T-helper 2 cell treated with Interferon-gamma antibody and Interleukin-4, amounts not matched to agents 5 μg/mL and 100 μg/mL, for 36 hours (primary cell): ENCODE data around the gene AP1M1.
"Not testable (repeated sequence)": the region's sequence is repeated elsewhere in the genome, so short reads cannot be mapped to it uniquely, and the experiment has no call there.

Source experiments
- DNase-seq: peaks from one replicate; pipeline ENCODE4 v3.0.0; 2021; ENCODE audit warnings: low spot score
- H3K27ac Mint-ChIP-seq: one replicate; pipeline ENCODE4 v1.8.0; 2021; ENCODE audit warnings: mild to moderate bottlenecking, mixed read lengths
- H3K27me3 Mint-ChIP-seq: one replicate; pipeline ENCODE4 v1.8.0; 2021; ENCODE audit warnings: low read depth, mixed read lengths
- H3K36me3 Mint-ChIP-seq: one replicate; pipeline ENCODE4 v1.8.0; 2021; ENCODE audit warnings: low read depth, mixed read lengths
- H3K4me1 Mint-ChIP-seq: one replicate; pipeline ENCODE4 v1.8.0; 2021; ENCODE audit warnings: low read depth, mixed read lengths
- H3K4me3 Mint-ChIP-seq: one replicate; pipeline ENCODE4 v1.8.0; 2022; ENCODE audit warnings: mild to moderate bottlenecking, moderate library complexity, mixed read lengths
- H3K9me3 Mint-ChIP-seq: one replicate; pipeline ENCODE4 v1.8.0; 2021; ENCODE audit warnings: mixed read lengths

Gene AP1M1

GRCh38 chr19:16263141-16263761 is 65.5 kb downstream of the AP1M1 start:
- peaks cover 8% of the 10 kb centered on the region for H3K36me3 Mint-ChIP-seq
- H3K27ac Mint-ChIP-seq, result no peak overlapping the region
- DNase-seq, result no peak
- peaks cover 60% of the 10 kb centered on the region for H3K4me1 Mint-ChIP-seq
- H3K4me3 Mint-ChIP-seq, result no peak overlapping the region
- peaks cover 18% of the 10 kb centered on the region for H3K27me3 Mint-ChIP-seq
- no peaks in the 10 kb centered on the region for H3K9me3 Mint-ChIP-seq

GRCh38 chr19:16265205-16265604 is 67.5 kb downstream of the AP1M1 start:
- Mint-ChIP-seq H3K27ac (peak overlapping the region; percentile 75), H3K27me3 (peaks cover 29% of the 10 kb centered on the region), H3K4me1 (peaks cover 60% of the 10 kb centered on the region), H3K4me3 (no peak overlapping the region), H3K36me3 (peaks cover 8% of the 10 kb centered on the region), H3K9me3 (no peaks in the 10 kb centered on the region)
- no peak for DNase-seq

DNA sequence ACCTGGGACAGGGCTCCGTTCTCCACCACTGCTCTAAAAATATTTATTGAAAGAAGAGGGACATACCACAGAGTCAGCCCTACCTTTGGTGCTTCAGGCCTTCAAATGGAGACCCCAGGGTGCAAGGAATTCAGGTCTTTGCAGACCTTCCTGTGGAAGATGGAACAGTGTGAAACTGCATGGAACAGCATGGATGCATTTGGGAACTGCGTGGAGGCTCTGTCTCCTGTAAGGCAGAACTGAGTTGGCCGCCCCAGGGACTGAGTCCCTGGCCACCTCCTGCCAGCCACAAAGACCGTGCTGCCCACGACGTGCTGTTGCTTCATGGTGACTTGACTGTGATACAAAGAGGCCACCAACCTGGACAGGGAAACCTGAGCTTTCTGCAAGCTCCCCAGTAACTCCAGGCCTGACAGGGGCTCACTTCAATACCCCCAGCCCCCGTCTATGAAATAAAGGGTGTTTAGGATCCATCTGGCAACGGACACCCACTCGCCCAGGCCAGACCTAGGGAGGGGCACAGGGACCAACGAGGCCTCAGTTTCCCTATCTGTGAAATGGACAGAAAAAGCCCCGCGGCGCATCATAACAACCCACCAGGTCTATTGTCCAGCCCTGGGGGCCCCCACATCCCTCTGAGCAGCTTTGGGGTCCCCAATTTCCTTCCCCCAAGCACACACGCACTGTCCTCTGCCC is 68.3 kb downstream of the AP1M1 start:
- Mint-ChIP-seq H3K36me3 (peaks cover 8% of the 10 kb centered on the region), H3K27ac (peak overlapping the region; percentile 68), H3K4me1 (peaks cover 57% of the 10 kb centered on the region), H3K27me3 (peaks cover 31% of the 10 kb centered on the region), H3K9me3 (no peaks in the 10 kb centered on the region), H3K4me3 (peak overlapping the region; percentile 48)
- no peak for DNase-seq

GRCh38 chr19:16266586-16266942 is 68.9 kb downstream of the AP1M1 start:
- H3K4me3 Mint-ChIP-seq, result peak overlapping the region; percentile 48
- no peaks in the 10 kb centered on the region for H3K9me3 Mint-ChIP-seq
- DNase-seq, result peak; percentile 68
- H3K36me3 Mint-ChIP-seq, result peaks cover 8% of the 10 kb centered on the region
- H3K27me3 Mint-ChIP-seq, result peaks cover 29% of the 10 kb centered on the region
- peaks cover 52% of the 10 kb centered on the region for H3K4me1 Mint-ChIP-seq
- peak overlapping the region; percentile 68 for H3K27ac Mint-ChIP-seq

DNA sequence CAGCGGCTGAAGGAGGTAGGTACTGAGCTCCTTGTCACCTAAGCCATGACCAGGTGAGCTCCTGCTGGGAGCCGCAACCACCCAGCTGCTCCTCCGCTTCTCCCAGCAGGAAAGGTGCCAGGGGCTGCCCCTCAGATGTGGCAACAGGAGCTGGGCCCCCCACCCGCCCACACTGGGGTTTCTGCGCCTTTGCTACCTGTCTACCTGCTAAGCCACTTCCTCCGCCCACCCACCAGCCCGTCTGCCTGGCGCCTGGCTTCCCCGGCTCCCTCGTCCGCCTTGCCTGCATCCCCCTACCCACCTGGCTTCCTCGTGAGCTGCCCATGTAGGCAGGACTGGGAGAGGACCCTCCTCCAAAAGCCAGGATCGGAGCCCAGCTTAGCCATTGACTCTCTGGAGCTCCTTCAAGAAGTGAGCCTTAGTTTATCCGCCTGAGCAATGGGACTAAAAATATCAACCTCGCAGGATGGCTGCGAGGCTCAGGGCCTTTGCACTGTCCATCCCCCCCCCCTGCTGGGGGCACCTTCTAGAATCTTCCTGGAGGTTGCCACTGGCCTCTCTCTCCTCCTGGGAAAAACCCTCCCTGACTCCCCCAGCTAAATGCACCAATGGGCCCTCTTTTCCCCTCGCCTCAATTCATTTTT is 71.1 kb downstream of the AP1M1 start:
- no peak for DNase-seq
- Mint-ChIP-seq H3K4me3 (no peak overlapping the region), H3K27ac (no peak overlapping the region), H3K4me1 (peaks cover 42% of the 10 kb centered on the region), H3K27me3 (peaks cover 32% of the 10 kb centered on the region), H3K36me3 (peaks cover 8% of the 10 kb centered on the region), H3K9me3 (no peaks in the 10 kb centered on the region)

DNA sequence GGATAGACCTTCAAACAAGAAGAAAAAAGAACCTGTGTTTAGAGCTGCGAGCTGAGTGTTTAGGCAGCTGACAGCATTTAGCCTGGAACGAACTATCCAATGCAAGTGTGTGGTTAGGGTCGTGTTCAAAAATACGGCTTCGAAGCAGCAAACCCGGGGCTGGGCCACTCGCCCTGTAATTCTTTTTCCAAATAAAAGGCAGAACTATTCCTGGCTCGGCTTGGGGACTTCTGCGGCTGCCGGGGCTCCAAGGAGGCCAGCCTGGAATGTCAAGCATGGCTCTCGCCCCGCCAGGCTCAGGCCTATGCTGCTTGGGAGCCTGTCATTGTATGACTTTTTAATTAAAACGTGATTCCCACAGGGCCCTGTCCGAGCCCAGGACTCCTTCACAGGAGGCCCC is 75.2 kb downstream of the AP1M1 start:
- DNase-seq, result no peak
- Mint-ChIP-seq H3K4me3 (no peak overlapping the region), H3K9me3 (no peaks in the 10 kb centered on the region), H3K27ac (no peak overlapping the region), H3K27me3 (peaks cover 36% of the 10 kb centered on the region), H3K36me3 (no peaks in the 10 kb centered on the region), H3K4me1 (peaks cover 18% of the 10 kb centered on the region)

GRCh38 chr19:16274447-16274846 is 76.7 kb downstream of the AP1M1 start:
- H3K27ac Mint-ChIP-seq, result no peak overlapping the region
- no peak for DNase-seq
- no peaks in the 10 kb centered on the region for H3K36me3 Mint-ChIP-seq
- no peak overlapping the region for H3K4me3 Mint-ChIP-seq
- peaks cover 34% of the 10 kb centered on the region for H3K27me3 Mint-ChIP-seq
- H3K4me1 Mint-ChIP-seq, result peaks cover 12% of the 10 kb centered on the region
- no peaks in the 10 kb centered on the region for H3K9me3 Mint-ChIP-seq

DNA sequence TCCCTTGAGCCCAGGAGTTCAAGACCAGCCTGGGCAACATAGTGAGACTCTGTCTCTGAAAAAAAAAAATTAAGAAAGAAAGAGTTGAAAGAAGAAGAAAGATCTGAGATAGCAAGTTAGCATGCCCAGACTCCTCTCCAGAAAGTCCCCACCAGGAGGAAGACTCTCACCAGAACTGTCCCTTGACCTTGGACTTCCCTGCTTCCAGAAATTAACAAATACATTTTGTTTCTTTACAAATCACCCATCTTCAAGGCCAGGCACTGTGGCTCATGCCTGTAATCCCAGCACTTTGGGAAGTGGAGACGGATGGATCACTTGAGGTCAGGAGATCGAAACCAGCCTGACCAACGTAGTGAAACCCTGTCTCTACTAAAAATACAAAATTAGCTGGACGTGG is 82.6 kb downstream of the AP1M1 start:
- H3K27ac Mint-ChIP-seq, result no peak overlapping the region
- H3K4me1 Mint-ChIP-seq, result peaks cover 22% of the 10 kb centered on the region
- no peak for DNase-seq
- H3K36me3 Mint-ChIP-seq, result no peaks in the 10 kb centered on the region
- no peak overlapping the region for H3K4me3 Mint-ChIP-seq
- H3K27me3 Mint-ChIP-seq, result peaks cover 48% of the 10 kb centered on the region
- H3K9me3 Mint-ChIP-seq, result no peaks in the 10 kb centered on the region

GRCh38 chr19:16281743-16282142 is 84.0 kb downstream of the AP1M1 start:
- peaks cover 47% of the 10 kb centered on the region for H3K27me3 Mint-ChIP-seq
- H3K36me3 Mint-ChIP-seq, result no peaks in the 10 kb centered on the region
- no peak for DNase-seq
- H3K27ac Mint-ChIP-seq, result no peak overlapping the region
- no peak overlapping the region for H3K4me3 Mint-ChIP-seq
- H3K4me1 Mint-ChIP-seq, result peaks cover 27% of the 10 kb centered on the region
- H3K9me3 Mint-ChIP-seq, result no peaks in the 10 kb centered on the region

DNA sequence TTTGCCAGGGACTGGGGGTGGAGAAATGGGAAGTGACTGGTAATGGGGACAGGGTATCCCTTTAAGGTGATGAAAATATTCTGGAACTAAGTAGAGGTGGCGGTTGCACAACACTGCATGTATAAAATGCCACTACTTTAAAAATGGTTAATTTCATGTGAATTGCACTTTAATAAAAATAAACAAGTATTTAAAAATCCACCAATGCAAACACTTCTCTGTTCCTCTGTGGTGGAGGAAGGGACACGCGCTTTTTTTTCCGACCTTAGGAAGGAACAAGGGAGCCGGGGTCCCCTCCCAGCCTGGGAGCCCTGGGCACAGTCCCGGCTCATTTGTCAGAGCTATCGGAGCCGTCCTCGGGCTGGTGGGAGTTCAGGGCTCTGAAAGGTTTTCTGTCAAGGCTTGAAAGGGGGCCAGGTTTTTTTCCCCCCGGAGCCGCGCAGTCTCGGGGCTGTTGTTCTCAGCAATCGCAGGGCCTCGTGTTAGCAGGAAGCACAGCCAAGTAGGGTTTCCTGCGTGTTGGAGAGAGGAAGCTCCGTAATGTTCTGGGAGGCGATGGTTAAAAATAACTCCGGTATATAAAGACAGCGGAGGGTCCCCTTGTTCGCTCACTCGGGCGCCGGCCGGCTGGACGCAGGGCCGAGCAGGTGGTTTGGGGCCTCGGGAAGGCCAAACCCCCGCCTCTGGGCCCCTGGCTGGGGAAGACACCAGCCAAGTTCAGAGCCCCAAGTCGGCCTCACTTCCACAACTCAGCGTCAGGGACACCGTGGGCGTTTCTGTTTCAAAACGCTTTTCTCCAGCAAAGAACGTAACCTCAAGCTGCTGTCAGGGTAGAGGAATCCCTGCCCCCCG is 85.7 kb downstream of the AP1M1 start:
- peak; percentile 76 for DNase-seq
- Mint-ChIP-seq H3K36me3 (no peaks in the 10 kb centered on the region), H3K9me3 (no peaks in the 10 kb centered on the region), H3K27me3 (peaks cover 52% of the 10 kb centered on the region), H3K27ac (peak overlapping the region; percentile 78), H3K4me1 (peaks cover 30% of the 10 kb centered on the region), H3K4me3 (peak overlapping the region; percentile 73)

DNA sequence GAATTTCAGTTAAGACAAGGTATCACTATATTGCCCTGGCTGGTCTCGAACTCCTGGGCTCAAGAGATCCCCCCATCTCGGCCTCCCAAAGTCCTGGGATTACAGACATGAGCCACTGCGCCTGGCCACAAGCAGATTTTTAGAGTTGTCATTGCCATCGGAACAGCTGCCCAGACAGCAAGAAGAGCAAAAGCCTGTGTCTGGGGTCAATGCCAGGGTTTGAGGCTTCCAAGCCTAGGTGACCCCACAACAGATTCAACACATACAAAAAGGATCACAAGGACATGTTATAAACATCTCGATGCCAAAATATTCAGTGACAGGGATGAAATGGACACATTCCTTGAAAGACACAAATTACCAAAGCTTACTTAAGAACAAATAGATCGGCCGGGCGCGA is 86.8 kb downstream of the AP1M1 start:
- H3K4me3 Mint-ChIP-seq, result no peak overlapping the region
- peaks cover 29% of the 10 kb centered on the region for H3K4me1 Mint-ChIP-seq

GRCh38 chr19:16285079-16285478 is 87.4 kb downstream of the AP1M1 start:
- H3K4me3 Mint-ChIP-seq, H3K9me3 Mint-ChIP-seq, DNase-seq, H3K36me3 Mint-ChIP-seq, H3K27ac Mint-ChIP-seq: not testable (repeated sequence)
- peaks cover 30% of the 10 kb centered on the region for H3K4me1 Mint-ChIP-seq
- peaks cover 47% of the 10 kb centered on the region for H3K27me3 Mint-ChIP-seq

More for the DNA sequence above, 86.8 kb downstream of the AP1M1 start:
- Mint-ChIP-seq H3K9me3 (peaks cover 2% of the 10 kb centered on the region), H3K36me3 (peaks cover under 1% of the 10 kb centered on the region), H3K27me3 (peaks cover 49% of the 10 kb centered on the region), H3K27ac (no peak overlapping the region)
- DNase-seq, result no peak

DNA sequence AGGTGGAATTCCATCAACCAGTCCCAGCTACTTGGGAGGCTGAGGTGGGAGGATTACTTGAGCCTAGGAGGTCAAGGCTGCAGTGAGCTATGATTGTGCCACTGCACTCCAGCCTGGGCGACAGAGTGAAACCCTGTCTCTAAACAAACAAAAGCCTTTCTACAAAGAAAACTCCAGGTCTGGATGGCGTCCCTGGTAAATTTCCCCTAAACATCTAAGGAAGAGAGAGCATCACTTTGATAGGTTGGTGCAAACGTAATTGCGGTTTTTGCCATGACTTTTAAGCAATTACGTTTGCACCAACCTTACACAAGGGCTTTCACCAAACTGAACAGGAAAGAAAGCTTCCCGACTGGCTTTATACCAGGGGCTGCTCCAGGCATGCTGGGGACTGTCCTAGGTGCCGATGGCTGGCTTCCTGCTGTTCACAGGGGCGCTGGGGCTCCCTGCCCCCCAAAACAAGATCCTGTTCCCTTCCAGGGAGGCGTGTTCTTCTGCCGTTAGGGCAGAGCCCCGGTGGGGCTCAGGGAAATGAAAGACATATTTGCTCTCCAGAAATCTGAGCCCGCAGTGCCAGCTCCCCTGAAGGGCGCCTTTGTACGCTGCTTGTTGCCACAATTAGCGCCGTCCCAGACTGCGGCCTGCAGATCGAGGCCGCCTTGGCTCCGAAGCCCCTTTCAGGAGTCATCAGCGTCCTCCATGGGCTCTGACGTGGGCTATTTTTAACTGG is 88.2 kb downstream of the AP1M1 start:
- DNase-seq, result no peak
- peaks cover 26% of the 10 kb centered on the region for H3K4me1 Mint-ChIP-seq
- peaks cover 4% of the 10 kb centered on the region for H3K9me3 Mint-ChIP-seq

More for the DNA sequence above, 88.2 kb downstream of the AP1M1 start:
- H3K27me3 Mint-ChIP-seq, result peaks cover 47% of the 10 kb centered on the region
- peaks cover 1% of the 10 kb centered on the region for H3K36me3 Mint-ChIP-seq
- no peak overlapping the region for H3K27ac Mint-ChIP-seq
- H3K4me3 Mint-ChIP-seq, result no peak overlapping the region
